HepG2 (cell line): Measurements from ENCODE around the gene ACSS1. TPM values are rescaled to one million over a fixed set of nuclear protein-coding genes. Genes with fewer than 3 reads are reported as not detected.

ENCODE experiments used
- ATAC-seq: fragments of 200-7000 bp; cut with Tn5 transposase; 3 replicates; pipeline ENCODE4 v1.9.1; 2020; ENCODE audit warnings: mild to moderate bottlenecking, moderate library complexity
- BruUV-seq: library from RNA; stranded (reverse); fragments of 400-500 nt; replicated peaks from 2 replicates; lab custom pipeline; 2021; lab: Mats Ljungman, UMichigan
- CTCF ChIA-PET: fragments of 300-600 bp; formaldehyde crosslinking; extraction: SDS; loops from one replicate; lab custom pipeline; 2021; ENCODE audit warnings: low total read pairs, inconsistent platforms, low intra/inter-chr PET ratio; lab: Yijun Ruan, JAX
- POLR2A ChIA-PET: fragments of 350-600 bp; sonication (Branson Sonifier 250); formaldehyde crosslinking; loops from one replicate; lab custom pipeline; 2020; ENCODE audit warnings: antibody characterized with exemption, inconsistent platforms; lab: Yijun Ruan, JAX
- DNase-seq: peaks from one replicate; pipeline ENCODE4 v3.0.0-alpha.2; 2015; ENCODE audit warnings: low spot score
- FAIRE-seq: peaks from 3 replicates; lab custom pipeline; 2011; peaks lifted over from hg19 to GRCh38; lab: Jason Lieb, UNC
- H2AFZ ChIP-seq: one replicate; pipeline ENCODE4 v1.6.1; 2011; ENCODE audit warnings: low read length, inconsistent platforms
- H3K27ac ChIP-seq: fragments of 300-600 bp; 3 replicates; pipeline ENCODE4 v1.8.0; 2011; ENCODE audit warnings: mixed run types, mild to moderate bottlenecking, mixed read lengths, low read length, inconsistent platforms; ENCODE audit not compliant: insufficient read depth; ENCODE audit errors: extremely low read length
- H3K27me3 ChIP-seq, 2 experiments: fragments of 200-600 bp in 1 of 2; 2 replicates in 1 of 2; 3 replicates in 1 of 2; pipeline versions ENCODE4 v1.6.0 to v1.8.0; 2011; ENCODE audit warnings: low read length in 2 of 2, mild to moderate bottlenecking in 2 of 2, moderate library complexity in 2 of 2, inconsistent platforms in 1 of 2; ENCODE audit not compliant: insufficient read depth in 2 of 2, control insufficient read depth in 1 of 2
- H3K36me3 ChIP-seq, 2 experiments: fragments of 200-600 bp in 1 of 2; replicated peaks in 1 of 2; 2 replicates in 1 of 2; 3 replicates in 1 of 2; pipeline versions ENCODE4 v1.5.1 to v1.8.0; 2011; ENCODE audit warnings: low read length in 2 of 2, inconsistent platforms in 1 of 2; ENCODE audit not compliant: insufficient read depth in 2 of 2, control insufficient read depth in 1 of 2
- H3K4me1 ChIP-seq: 2 replicates; pipeline ENCODE4 v1.5.1; 2012; ENCODE audit warnings: low read length, inconsistent platforms; ENCODE audit not compliant: insufficient read depth
- H3K4me2 ChIP-seq: 2 replicates; pipeline ENCODE4 v1.6.0; 2011; ENCODE audit warnings: low read depth, low read length, inconsistent platforms
- H3K4me3 ChIP-seq, 3 experiments: fragments of 200-600 bp in 1 of 3; sonication (generic), shearing (Covaris generic) in 1 of 3; replicated peaks in 1 of 3; 2 replicates each; pipeline ENCODE4 v1.5.1; 2011 to 2016; ENCODE audit warnings: low read length in 3 of 3, inconsistent platforms in 2 of 3, low read depth in 2 of 3, mild to moderate bottlenecking in 2 of 3, control low read depth in 1 of 3, mixed read lengths in 1 of 3; ENCODE audit not compliant: insufficient read depth in 1 of 3
- H3K79me2 ChIP-seq: one replicate; pipeline ENCODE4 v1.6.1; 2011; ENCODE audit warnings: low read length, inconsistent platforms; ENCODE audit not compliant: insufficient read depth
- H3K9ac ChIP-seq: 2 replicates; pipeline ENCODE4 v1.6.0; 2011; ENCODE audit warnings: mild to moderate bottlenecking, low read depth, low read length, inconsistent platforms; ENCODE audit not compliant: insufficient read depth
- H3K9me3 ChIP-seq: 2 replicates; pipeline ENCODE4 v1.5.1; 2012; ENCODE audit warnings: mild to moderate bottlenecking, low read length
- H4K20me1 ChIP-seq: 2 replicates; pipeline ENCODE4 v1.6.0; 2011; ENCODE audit warnings: inconsistent platforms, mild to moderate bottlenecking, low read length, moderate library complexity; ENCODE audit not compliant: insufficient read depth
- ATRX ChIP-seq: sonication (generic); formaldehyde crosslinking; IDR thresholded peaks from 2 replicates; pipeline ENCODE4 v1.4.0; 2020; ENCODE audit warnings: missing genetic modification reagents, borderline replicate concordance
- CCAR2 ChIP-seq: fragments of 200-400 bp; formaldehyde crosslinking; optimal IDR thresholded peaks from 2 replicates; pipeline ENCODE3; 2018; ENCODE audit warnings: low read depth, mild to moderate bottlenecking, low read length, moderate library complexity
- EHMT2 ChIP-seq: fragments of 200-600 bp; sonication (generic); IDR thresholded peaks from 2 replicates; pipeline ENCODE4 v1.7.0; 2017; ENCODE audit warnings: antibody characterized with exemption, low read depth, low read length, borderline replicate concordance
- MTF1 ChIP-seq: sonication (generic); formaldehyde crosslinking; IDR thresholded peaks from 2 replicates; pipeline ENCODE4 v1.5.0; 2020; ENCODE audit warnings: missing genetic modification reagents
- SRF ChIP-seq: IDR thresholded peaks from 2 replicates; pipeline ENCODE4 v1.6.1; 2011; ENCODE audit warnings: mild to moderate bottlenecking, low read depth, low read length, moderate library complexity
- ZBTB3 ChIP-seq: sonication (generic); formaldehyde crosslinking; IDR thresholded peaks from 2 replicates; pipeline ENCODE4 v1.4.0; 2020; ENCODE audit warnings: low read depth, mild to moderate bottlenecking, moderate library complexity, missing genetic modification reagents, borderline replicate concordance
- ZNF138 ChIP-seq: sonication (generic); formaldehyde crosslinking; IDR thresholded peaks from 2 replicates; pipeline ENCODE4 v1.5.0; 2020; ENCODE audit warnings: mild to moderate bottlenecking, low read depth, missing genetic modification reagents
- ZNF251 ChIP-seq: sonication (generic); formaldehyde crosslinking; IDR thresholded peaks from 2 replicates; pipeline ENCODE4 v1.9.0; 2021; ENCODE audit warnings: mild to moderate bottlenecking, missing genetic modification reagents
- ZSCAN20 ChIP-seq: sonication (generic); formaldehyde crosslinking; IDR thresholded peaks from 2 replicates; pipeline ENCODE4 v1.4.0; 2020; ENCODE audit warnings: missing genetic modification reagents, mild to moderate bottlenecking, borderline replicate concordance
- WGBS: methylation state at CpG from one replicate; pipeline ENCODE4 v1.1.6; 2017; ENCODE audit warnings: low lambda C conversion rate; 5-methylcytosine and 5-hydroxymethylcytosine counted together
- in situ Hi-C: cut with HindIII; loops from 2 replicates; pipeline ENCODE4 v1.10.0; 2017; ENCODE audit warnings: low pct_unique_long_range_greater_than_20kb; ENCODE audit not compliant: extremely low pct_ligation_motif_present
- intact Hi-C: fragments of 100-400 bp; cut with micrococcal nuclease; formaldehyde crosslinking; loops from one replicate; pipeline ENCODE4 v1.10.0; 2022; ENCODE audit not compliant: unreplicated experiment
- polyA plus RNA-seq, 8 experiments: library from polyadenylated mRNA; depleted of rRNA in 3 of 8; stranded (reverse) in 7 of 8; unstranded in 1 of 8; fragments of >200 nt; fragmentation: Illumina TruSeq in 4 of 8; extraction: Trizol in 4 of 8; gene quantifications; 2 replicates each; pipeline versions ENCODE4 v1.2.1 to v1.2.3, GENCODE V29; 2011 to 2016; ENCODE audit warnings: low read depth in 4 of 8, missing spikeins in 1 of 8, mixed read lengths in 1 of 8; ENCODE audit not compliant: insufficient read depth in 1 of 8
- total RNA-seq, 5 experiments: library from RNA; depleted of rRNA; stranded (reverse); fragments of >200 nt; fragmentation: Illumina TruSeq; extraction: Trizol; gene quantifications; 2 replicates each; pipeline ENCODE4 v1.2.3, GENCODE V29; 2016; ENCODE audit warnings: low read depth in 1 of 5
- TF ChIP-seq, protein P1 (sequence below): sonication (generic); formaldehyde crosslinking; IDR thresholded peaks from 2 replicates; pipeline ENCODE4 v1.4.0; 2020; ENCODE audit warnings: missing genetic modification reagents
- TF ChIP-seq, protein P2 (sequence below): sonication (generic); formaldehyde crosslinking; IDR thresholded peaks from 2 replicates; pipeline ENCODE4 v1.4.0; 2020; ENCODE audit warnings: low read depth, mild to moderate bottlenecking, missing genetic modification reagents
- TF ChIP-seq, protein P3 (sequence below): sonication (generic); formaldehyde crosslinking; IDR thresholded peaks from 2 replicates; pipeline ENCODE4 v1.9.0; 2021; ENCODE audit warnings: mild to moderate bottlenecking, missing genetic modification reagents

The ACSS1 gene
- total and polyA plus RNA-seq, 2 of the 13 experiments (the other 11 are each of a cell fraction or from before 2014, with no cell fraction given), result 15.2 to 41.6 TPM

DNA sequence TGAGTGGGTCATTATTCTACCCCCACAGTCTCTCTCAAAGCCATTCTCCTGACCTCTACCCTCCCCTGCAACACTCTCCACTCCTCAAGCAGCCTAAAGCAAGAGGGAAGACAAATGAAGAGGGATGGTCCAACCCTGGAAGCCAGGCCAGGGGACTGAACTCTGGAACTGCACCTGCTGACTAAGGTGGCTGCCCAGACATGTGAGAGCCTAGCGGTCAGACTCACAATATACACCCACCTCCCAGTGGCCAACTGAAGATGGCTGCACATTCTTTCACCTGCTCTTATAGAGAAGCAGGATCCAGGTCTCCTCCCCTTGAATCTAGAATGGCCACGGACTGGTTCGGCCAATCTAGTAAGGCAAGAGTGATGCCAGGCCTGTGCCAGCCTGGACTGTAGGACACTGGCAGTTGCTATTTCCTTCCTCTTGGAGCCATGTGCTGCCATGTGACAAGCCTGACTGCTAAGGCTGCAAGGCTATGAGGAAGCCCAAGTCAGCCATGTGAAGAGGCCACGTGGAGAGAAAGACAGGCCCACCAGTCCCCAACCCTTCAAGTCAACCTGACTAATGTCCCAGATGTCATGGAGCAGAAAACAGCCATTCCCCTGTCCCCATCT, 31.8 kb downstream of the ACSS1 start:
- no peak for DNase-seq
- CTCF ChIA-PET, result no interaction called here
- H2AFZ ChIP-seq, result no peak overlapping the region
- peak; percentile 17; the same call in 1 of the 3 replicates for ATAC-seq
- no peaks in the 10 kb centered on the region for H3K36me3 ChIP-seq
- no peak overlapping the region for H3K27ac ChIP-seq
- 59% methylated on average over 4 of the region's 4 CpGs for WGBS
- TF ChIP-seq ZNF251 (CRISPR knock-in tag) (no peak), ZSCAN20 (CRISPR knock-in tag) (no peak), ZBTB3 (CRISPR knock-in tag) (no peak), ATRX (CRISPR knock-in tag) (no peak), ZNF138 (CRISPR knock-in tag) (no peak), EHMT2 (no peak), MTF1 (CRISPR knock-in tag) (no peak), CCAR2 (no peak), SRF (no peak)
- TF ChIP-seq, protein P1, sequence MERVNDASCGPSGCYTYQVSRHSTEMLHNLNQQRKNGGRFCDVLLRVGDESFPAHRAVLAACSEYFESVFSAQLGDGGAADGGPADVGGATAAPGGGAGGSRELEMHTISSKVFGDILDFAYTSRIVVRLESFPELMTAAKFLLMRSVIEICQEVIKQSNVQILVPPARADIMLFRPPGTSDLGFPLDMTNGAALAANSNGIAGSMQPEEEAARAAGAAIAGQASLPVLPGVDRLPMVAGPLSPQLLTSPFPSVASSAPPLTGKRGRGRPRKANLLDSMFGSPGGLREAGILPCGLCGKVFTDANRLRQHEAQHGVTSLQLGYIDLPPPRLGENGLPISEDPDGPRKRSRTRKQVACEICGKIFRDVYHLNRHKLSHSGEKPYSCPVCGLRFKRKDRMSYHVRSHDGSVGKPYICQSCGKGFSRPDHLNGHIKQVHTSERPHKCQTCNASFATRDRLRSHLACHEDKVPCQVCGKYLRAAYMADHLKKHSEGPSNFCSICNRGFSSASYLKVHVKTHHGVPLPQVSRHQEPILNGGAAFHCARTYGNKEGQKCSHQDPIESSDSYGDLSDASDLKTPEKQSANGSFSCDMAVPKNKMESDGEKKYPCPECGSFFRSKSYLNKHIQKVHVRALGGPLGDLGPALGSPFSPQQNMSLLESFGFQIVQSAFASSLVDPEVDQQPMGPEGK, result no peak
- TF ChIP-seq, protein P2, sequence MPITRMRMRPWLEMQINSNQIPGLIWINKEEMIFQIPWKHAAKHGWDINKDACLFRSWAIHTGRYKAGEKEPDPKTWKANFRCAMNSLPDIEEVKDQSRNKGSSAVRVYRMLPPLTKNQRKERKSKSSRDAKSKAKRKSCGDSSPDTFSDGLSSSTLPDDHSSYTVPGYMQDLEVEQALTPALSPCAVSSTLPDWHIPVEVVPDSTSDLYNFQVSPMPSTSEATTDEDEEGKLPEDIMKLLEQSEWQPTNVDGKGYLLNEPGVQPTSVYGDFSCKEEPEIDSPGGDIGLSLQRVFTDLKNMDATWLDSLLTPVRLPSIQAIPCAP (CRISPR knock-in tag), result no peak
- TF ChIP-seq, protein P3, sequence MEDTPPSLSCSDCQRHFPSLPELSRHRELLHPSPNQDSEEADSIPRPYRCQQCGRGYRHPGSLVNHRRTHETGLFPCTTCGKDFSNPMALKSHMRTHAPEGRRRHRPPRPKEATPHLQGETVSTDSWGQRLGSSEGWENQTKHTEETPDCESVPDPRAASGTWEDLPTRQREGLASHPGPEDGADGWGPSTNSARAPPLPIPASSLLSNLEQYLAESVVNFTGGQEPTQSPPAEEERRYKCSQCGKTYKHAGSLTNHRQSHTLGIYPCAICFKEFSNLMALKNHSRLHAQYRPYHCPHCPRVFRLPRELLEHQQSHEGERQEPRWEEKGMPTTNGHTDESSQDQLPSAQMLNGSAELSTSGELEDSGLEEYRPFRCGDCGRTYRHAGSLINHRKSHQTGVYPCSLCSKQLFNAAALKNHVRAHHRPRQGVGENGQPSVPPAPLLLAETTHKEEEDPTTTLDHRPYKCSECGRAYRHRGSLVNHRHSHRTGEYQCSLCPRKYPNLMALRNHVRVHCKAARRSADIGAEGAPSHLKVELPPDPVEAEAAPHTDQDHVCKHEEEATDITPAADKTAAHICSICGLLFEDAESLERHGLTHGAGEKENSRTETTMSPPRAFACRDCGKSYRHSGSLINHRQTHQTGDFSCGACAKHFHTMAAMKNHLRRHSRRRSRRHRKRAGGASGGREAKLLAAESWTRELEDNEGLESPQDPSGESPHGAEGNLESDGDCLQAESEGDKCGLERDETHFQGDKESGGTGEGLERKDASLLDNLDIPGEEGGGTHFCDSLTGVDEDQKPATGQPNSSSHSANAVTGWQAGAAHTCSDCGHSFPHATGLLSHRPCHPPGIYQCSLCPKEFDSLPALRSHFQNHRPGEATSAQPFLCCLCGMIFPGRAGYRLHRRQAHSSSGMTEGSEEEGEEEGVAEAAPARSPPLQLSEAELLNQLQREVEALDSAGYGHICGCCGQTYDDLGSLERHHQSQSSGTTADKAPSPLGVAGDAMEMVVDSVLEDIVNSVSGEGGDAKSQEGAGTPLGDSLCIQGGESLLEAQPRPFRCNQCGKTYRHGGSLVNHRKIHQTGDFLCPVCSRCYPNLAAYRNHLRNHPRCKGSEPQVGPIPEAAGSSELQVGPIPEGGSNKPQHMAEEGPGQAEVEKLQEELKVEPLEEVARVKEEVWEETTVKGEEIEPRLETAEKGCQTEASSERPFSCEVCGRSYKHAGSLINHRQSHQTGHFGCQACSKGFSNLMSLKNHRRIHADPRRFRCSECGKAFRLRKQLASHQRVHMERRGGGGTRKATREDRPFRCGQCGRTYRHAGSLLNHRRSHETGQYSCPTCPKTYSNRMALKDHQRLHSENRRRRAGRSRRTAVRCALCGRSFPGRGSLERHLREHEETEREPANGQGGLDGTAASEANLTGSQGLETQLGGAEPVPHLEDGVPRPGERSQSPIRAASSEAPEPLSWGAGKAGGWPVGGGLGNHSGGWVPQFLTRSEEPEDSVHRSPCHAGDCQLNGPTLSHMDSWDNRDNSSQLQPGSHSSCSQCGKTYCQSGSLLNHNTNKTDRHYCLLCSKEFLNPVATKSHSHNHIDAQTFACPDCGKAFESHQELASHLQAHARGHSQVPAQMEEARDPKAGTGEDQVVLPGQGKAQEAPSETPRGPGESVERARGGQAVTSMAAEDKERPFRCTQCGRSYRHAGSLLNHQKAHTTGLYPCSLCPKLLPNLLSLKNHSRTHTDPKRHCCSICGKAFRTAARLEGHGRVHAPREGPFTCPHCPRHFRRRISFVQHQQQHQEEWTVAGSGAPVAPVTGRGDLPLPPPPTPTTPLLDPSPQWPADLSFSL (CRISPR knock-in tag), result no peak
- H3K4me2 ChIP-seq, result no peak overlapping the region
- H3K79me2 ChIP-seq, result no peaks in the 10 kb centered on the region
- H4K20me1 ChIP-seq, result no peaks in the 10 kb centered on the region
- H3K27me3 ChIP-seq, result peaks cover 0 to 2% of the 10 kb centered on the region in 2 experiments; a peak in 1 of 5 replicates
- H3K9me3 ChIP-seq, result no peaks in the 10 kb centered on the region
- intact Hi-C loops, result no loop called here
- no peak for FAIRE-seq
- in situ Hi-C loops, result no loop called here
- peaks cover 27% of the 10 kb centered on the region for H3K4me1 ChIP-seq
- no TSS peak for BruUV-seq
- H3K4me3 ChIP-seq, result no peak overlapping the region
- POLR2A ChIA-PET, result no interaction called here
- no peak overlapping the region for H3K9ac ChIP-seq
